Measurements from ENCODE around the gene SDK1. TPM values are rescaled to one million over a fixed set of nuclear protein-coding genes. Genes with fewer than 3 reads are reported as not detected.

The SDK1 gene
- total RNA-seq, 4 donors from 2014 or later: under 0.01 to 16.2 (median 7.2) TPM

DNA sequence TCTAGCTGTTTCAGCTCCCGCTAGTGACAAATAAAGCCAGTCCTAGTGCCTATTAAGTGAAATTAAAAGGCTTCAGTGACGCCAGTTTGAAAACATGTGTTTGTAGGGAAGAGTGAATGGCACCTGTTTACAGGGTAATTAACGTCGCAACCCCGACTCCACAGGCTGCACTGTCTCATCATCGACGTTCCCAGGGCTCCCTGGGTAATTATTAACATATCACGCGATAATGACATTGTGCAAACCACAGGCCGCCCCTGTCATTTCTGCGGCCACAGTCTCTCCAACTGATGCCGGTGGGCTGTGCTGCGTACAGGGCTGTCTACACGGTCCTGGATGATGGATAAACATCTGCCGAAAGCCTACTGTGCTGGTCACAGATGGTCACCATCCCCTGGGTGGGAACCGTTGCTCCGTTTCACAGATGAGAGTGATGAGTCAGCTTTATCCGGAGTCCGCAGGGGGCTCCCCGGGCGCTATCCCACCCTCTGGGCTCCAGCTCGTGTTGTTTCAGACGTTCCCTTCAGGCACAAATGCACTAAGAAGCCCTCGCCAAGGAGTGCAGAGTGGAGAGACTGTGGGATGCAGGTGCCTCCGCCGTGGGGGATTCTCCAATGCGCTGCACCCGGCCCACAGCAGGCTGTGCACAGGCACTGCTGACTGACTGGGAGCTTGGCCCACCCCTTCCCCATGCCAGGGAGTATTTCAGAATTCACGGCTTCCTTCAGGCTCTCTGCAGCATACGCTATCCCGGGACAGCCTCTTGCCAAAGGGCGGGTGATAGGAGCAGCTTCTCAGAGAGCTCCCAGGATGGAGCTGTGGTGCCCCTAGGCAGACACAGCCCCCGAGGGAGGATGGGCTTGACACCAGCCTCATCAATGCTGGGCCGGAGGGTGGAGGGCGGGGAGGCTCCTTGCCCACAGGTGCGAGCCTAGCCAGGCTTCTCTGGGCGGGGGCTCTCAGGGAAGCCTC lies 889.2 kb downstream of the SDK1 start:
- Histone ChIP-seq H3K27me3 (no peaks in the 10 kb centered on the region), H3K4me3 (no peak overlapping the region), H3K4me1 (no peaks in the 10 kb centered on the region), H3K36me3 (no peaks in the 10 kb centered on the region), H3K27ac (no peak overlapping the region), H3K9me3 (no peaks in the 10 kb centered on the region)
- no peak for DNase-seq
- TF ChIP-seq, protein P1, sequence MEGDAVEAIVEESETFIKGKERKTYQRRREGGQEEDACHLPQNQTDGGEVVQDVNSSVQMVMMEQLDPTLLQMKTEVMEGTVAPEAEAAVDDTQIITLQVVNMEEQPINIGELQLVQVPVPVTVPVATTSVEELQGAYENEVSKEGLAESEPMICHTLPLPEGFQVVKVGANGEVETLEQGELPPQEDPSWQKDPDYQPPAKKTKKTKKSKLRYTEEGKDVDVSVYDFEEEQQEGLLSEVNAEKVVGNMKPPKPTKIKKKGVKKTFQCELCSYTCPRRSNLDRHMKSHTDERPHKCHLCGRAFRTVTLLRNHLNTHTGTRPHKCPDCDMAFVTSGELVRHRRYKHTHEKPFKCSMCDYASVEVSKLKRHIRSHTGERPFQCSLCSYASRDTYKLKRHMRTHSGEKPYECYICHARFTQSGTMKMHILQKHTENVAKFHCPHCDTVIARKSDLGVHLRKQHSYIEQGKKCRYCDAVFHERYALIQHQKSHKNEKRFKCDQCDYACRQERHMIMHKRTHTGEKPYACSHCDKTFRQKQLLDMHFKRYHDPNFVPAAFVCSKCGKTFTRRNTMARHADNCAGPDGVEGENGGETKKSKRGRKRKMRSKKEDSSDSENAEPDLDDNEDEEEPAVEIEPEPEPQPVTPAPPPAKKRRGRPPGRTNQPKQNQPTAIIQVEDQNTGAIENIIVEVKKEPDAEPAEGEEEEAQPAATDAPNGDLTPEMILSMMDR (IDR thresholded peaks at IDR 0.05): no peak
- TF ChIP-seq POLR2A (IDR thresholded peaks at IDR 0.05): no peak
- intact Hi-C loops (cut with DNase I; ENCODE audit: low total_unique reads): no loop called here

DNA sequence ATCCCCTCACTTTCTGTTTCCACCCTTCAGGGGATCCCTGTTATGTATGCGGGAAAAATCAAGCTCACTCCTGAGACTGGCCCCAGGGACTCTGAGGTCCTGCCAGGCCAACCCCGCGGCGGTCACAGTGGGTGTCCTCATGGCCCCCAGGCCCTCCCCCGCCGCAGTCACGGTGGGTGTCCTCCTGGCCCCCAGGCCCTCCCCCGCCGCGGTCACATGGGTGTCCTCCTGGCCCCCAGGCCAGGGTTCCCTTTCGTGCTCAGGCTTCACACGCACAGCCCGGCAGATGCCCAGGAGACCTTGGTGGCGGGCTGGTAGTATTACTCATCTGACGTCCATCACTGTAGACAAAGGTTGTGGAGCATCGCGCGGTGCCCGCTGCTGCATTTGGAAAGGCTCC lies 890.0 kb downstream of the SDK1 start:
- no peak for DNase-seq
- no peak for TF ChIP-seq POLR2A (IDR thresholded peaks at IDR 0.05)
- TF ChIP-seq, protein P1 (IDR thresholded peaks at IDR 0.05): no peak
- H3K4me1 ChIP-seq: no peaks in the 10 kb centered on the region
- no peaks in the 10 kb centered on the region for H3K27me3 ChIP-seq
- H3K27ac ChIP-seq: no peak overlapping the region
- no peaks in the 10 kb centered on the region for H3K36me3 ChIP-seq
- H3K4me3 ChIP-seq: no peak overlapping the region
- intact Hi-C loops (cut with DNase I; ENCODE audit: low total_unique reads): no loop called here
- H3K9me3 ChIP-seq: no peaks in the 10 kb centered on the region

DNA sequence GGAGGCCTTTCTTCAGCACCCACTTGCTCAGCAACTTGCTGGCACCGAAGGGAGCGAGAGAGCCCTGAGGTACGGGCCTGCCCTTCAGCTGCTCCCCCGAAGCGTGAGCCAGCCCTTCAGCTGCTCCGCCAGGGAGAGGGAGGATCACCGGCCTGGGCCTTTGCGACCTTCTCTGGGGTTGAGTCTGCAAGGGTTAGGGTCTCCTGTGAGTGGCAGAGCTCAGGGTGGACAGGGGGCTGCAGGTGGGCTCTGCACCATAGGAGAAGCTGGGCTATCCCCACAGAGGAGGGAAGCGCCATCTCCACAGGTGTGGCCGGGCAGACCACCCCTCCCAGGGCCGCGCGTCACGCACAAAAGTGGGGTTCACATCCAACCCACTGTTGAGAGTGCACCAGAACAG lies 890.5 kb downstream of the SDK1 start:
- TF ChIP-seq POLR2A (IDR thresholded peaks at IDR 0.05): no peak
- TF ChIP-seq, protein P1 (IDR thresholded peaks at IDR 0.05): no peak
- no peak overlapping the region for H3K27ac ChIP-seq
- DNase-seq: no peak
- intact Hi-C loops (cut with DNase I; ENCODE audit: low total_unique reads): no loop called here
- H3K27me3 ChIP-seq: no peaks in the 10 kb centered on the region
- no peaks in the 10 kb centered on the region for H3K4me1 ChIP-seq
- H3K36me3 ChIP-seq: no peaks in the 10 kb centered on the region
- H3K9me3 ChIP-seq: no peaks in the 10 kb centered on the region
- H3K4me3 ChIP-seq: no peak overlapping the region

DNA sequence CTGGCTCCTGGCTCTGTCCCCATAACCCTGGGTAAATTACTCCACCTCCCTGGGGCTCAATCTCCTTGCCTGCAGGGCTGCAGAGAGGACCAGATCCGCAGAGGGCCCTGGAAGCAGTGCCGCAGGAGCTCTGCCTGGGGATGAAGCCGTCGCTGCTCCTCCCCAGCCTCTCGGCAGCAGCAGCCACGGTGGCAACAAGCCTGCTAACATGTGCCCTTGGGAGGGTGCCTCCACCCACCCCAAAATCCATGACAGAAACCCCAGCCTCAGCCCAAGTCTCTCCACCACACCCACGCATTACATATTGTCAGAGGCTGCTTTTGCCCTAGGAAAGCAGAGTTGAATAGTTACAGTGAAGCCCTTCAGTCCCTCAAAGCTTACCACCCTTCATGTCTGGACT lies 894.6 kb downstream of the SDK1 start:
- Histone ChIP-seq H3K36me3 (no peaks in the 10 kb centered on the region), H3K4me3 (no peak overlapping the region), H3K4me1 (no peaks in the 10 kb centered on the region), H3K9me3 (no peaks in the 10 kb centered on the region), H3K27ac (no peak overlapping the region), H3K27me3 (no peaks in the 10 kb centered on the region)
- DNase-seq: no peak
- intact Hi-C loops (cut with DNase I; ENCODE audit: low total_unique reads): no loop called here
- TF ChIP-seq, protein P1 (IDR thresholded peaks at IDR 0.05): no peak
- TF ChIP-seq POLR2A (IDR thresholded peaks at IDR 0.05): no peak

DNA sequence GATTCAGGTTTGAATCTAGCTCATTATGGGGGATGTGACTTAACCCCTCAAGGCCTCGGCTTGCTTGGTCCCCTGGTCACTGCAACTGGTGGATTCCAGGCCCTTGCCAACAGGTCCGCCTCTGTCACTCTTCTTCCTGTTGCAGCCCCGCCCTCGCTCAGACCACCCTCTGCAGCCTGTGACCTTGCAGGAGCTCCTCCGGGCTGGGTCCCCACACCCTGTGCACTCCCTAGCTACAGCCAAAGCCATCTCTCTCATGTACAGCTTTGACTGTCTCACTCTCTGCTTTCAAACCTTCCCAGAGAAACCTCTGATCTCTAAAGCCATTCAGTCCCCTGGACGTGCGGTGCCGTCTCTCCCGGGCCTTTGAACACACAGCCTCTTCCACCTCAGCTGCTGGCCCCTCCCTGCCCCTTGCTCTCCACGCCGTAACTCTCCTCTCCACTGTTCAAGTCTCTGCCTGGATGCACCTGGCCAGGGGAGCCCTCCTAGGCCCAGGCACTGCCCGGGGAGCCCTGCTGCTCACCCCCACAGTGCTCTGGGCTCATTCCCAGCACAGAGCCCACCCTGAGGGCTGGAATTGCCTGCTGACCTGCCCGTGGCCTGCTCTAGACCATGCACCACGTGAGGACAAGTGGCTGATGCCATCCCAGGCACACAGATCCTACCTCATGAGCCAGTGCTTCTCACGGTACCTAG lies 895.2 kb downstream of the SDK1 start:
- no peak for DNase-seq
- TF ChIP-seq POLR2A (IDR thresholded peaks at IDR 0.05): no peak
- TF ChIP-seq, protein P1 (IDR thresholded peaks at IDR 0.05): no peak
- no peak overlapping the region for H3K27ac ChIP-seq
- no peaks in the 10 kb centered on the region for H3K36me3 ChIP-seq
- H3K4me3 ChIP-seq: no peak overlapping the region
- H3K9me3 ChIP-seq: no peaks in the 10 kb centered on the region
- no peaks in the 10 kb centered on the region for H3K4me1 ChIP-seq
- H3K27me3 ChIP-seq: no peaks in the 10 kb centered on the region
- intact Hi-C loops (cut with DNase I; ENCODE audit: low total_unique reads): no loop called here

All from uterus (tissue), 4 donors.